ENCODE measurements around the gene GABRD.

The GABRD gene

GRCh38 chr1:2054560-2054959, 35.4 kb downstream of the GABRD start:
- no peak for DNase-seq

- no peak for DNase-seq
These were observed 36.9 kb downstream of the GABRD start for GRCh38 chr1:2055911-2056575.

- DNase-seq: no peak
These were observed 37.9 kb downstream of the GABRD start for GRCh38 chr1:2056955-2057590.

DNA sequence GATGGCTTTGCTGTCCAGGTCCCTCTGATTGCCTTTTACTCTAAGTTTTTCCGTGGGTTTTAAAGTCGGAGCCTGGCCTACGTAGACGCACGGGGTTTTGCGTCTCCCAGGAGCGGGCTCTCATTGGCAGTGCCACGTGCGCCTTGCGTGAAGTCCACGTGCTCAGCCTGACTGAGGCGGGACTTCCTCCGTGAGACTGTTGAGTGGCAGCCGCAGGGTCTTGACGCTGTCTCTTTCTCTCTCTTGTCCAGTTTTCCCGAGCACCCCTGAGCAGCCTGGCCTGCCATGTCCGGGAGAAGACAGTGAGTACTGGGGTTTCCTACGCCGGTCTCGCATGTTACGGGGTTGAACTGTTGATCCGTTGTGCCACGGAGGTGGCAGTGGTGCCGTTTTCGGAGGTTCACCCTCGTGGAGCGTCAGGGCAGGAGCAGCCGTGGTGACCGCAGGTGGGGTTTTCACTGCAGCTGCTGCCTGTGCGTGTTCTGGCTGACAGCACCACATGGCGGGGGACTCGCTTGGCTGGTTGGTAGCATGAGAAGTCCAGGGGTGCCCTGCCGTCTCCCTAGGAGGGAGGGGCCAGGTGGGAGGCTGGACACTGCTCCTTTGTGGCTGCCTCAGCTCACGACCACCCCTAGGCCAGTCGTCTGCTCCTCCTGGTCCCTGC, 40.3 kb downstream of the GABRD start:
- DNase-seq: no peak

- no peak for DNase-seq
These were observed 40.9 kb downstream of the GABRD start for GRCh38 chr1:2060072-2060471.

- DNase-seq: no peak
These were observed 41.4 kb downstream of the GABRD start for GRCh38 chr1:2060535-2060934.

DNA sequence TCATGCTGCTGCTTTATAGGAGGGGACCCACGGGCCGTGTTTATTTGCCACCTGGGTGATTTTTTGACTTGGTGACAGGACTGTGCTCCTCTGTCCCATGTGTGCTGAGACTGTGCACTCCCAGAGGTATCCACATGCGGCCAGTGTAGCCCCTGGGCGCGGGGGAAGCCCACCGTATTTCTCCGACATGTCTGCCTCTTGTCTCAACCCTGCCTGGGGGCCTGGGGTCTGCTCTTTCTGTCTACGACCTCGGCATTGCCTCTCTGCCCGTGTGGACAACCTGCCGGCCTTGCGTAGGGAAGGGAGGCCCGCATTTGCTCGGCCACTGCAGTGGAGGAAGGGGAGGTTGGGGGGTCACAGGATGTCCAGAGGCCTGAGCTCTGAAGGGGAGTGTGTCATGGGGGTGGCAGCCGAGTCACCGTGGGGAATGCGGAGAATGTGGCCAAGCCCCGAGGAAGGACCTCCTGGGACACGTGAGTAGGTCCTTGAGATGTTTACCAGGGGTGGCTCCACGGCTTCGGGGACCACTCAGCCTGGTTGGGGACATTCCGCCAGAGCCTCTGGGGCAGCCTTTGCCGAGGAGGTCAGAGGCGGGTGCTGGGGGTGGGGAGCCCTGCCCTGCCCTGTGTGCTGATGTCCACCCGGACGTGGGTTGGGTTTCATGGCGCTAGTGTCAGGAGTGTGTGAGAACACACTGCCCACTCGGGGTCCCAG, 42.1 kb downstream of the GABRD start:
- DNase-seq: no peak

- no peak for DNase-seq
These were observed 46.6 kb downstream of the GABRD start for GRCh38 chr1:2065699-2066098.

- no peak for DNase-seq
These were observed 48.2 kb downstream of the GABRD start for GRCh38 chr1:2067393-2067792.

- DNase-seq: no peak
These were observed 48.8 kb downstream of the GABRD start for GRCh38 chr1:2067981-2068380.

GRCh38 chr1:2068951-2069350, 49.8 kb downstream of the GABRD start:
- DNase-seq: no peak

DNA sequence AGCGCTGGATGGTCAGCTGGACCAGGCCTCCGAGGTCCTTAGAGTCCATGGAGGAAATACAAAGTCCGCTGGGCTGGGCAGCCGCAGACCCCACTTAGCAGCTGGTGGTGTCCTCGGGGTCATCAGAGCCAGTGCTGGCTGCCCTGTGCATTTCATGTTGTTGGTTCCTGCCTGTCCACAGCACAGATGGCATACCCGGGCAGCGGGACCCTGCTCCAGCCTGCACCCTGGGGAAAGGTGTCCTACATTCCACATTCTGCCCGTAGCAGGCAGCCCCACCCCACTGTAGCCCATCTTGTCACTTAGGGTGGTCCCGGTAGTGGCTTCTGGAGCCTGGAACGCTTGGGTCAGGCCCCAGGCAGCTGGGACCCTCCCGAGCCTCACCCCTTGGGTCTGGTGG, 50.9 kb downstream of the GABRD start:
- DNase-seq: no peak

- DNase-seq: no peak
These were observed 51.8 kb downstream of the GABRD start for GRCh38 chr1:2070800-2071530.

DNA sequence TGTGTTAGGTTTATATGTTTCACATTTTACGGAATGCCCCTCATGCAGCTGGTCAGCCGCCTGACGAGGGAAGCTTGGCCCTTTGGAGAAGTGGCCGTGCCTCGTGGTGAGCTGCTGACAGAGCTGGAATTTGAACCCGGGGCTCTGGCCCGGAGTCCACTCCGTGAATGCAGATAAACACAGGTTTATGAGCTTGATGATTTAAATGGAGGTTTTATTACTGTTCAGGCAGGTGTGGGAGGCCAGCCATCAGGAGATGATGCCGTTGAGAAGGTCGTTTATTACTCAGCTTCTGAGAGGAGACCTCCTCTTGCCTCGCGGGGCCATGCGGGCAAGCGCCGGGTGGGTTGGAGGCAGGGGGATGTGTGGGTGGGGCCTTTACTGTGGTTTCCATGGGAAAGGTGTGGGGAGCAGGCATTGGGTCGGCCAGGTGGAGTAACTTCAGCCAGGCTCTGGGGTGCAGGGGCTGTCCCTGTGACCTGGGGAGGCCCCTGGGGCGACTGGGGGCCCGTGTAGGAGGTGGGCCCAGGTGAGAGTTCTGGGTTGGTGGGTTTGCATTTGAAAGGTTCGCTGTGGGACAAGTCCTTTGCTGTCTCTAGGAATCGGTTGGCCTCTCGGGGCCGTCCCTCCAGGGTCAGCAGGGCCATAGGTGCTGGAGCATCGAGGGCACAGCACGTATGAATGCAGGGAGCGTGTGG, 53.1 kb downstream of the GABRD start:
- no peak for DNase-seq

GRCh38 chr1:2072891-2073290, 53.7 kb downstream of the GABRD start:
- DNase-seq: no peak

DNA sequence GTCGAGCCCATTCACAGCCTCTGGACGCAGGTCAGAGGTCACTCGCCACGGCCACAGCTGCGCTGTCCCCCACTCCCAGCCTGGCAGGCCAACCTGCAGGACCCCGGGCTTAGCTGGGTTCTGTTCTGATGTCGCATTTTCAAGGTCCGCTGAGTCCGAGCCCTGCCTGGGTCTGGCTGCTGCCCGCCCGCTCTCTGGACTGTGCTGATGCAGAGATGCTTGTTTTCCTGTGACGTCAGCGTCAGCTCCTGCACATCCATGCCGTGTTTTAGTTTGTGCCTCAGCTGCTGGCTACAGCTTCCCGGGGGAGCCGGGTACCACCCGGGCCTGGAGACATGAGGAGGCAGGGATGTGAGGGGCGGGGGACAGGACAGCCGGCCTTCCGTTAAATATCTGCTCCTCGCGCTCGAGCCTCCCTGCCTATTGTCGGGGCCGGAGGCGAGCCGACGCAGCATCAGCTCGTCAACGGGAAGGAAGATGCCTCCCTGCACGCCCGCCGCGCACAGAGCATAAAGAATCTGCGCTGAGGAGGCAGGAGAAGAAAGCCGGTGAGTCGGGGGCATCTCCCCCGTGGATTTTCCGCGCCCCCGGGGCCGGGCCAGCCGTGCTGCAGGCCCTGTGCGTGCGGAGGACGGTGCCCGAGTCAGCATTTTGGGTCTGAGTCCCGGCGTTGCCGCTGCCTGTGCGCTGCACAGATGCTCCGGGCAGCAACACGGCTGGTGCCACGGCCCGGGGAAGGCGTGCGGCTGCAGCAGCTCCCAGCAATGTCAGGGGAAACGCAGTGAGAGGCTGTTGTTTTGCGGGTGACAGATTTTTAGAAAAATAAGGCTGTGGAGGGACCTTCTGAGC, 54.5 kb downstream of the GABRD start:
- no peak for DNase-seq

GRCh38 chr1:2074396-2074795, 55.3 kb downstream of the GABRD start:
- no peak for DNase-seq

DNA sequence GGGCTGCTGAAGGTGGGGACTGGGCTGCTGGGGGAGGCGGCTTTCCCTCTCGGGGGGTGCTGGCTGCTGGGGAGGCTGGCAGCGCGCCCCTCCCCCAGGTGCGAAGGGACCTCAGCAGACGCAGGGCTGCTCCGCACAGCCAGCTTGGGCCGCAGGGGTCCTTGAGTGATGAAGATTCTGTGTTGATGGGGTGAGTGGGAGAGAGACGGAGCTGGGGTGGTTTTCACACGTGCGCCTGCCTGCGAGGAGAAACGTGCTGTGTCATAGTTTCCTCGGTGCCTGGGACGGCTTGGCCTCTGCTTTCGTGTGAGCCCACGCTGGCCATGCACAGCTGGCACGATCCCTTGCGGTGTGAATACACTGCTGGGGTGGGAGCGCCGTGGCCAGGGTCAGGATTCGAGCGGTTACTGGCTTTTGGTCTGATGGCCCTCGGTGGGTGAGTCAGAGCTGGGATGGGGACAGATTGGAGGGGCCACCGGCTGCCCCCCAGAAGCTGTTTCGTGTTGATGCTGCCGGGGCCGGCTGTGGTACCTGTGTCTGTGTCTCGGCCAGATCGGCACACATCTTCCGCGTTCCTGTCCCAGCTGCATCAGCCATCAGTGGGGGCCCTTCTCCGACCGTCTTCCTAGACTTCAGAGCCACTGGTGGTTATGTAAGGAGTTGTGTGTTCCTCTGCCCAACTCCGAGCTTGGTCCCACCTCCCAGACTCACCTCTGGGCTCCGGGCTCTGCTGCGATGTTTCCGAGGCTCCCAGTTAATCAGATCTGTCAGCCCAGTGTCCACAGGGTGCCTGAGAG, 56.0 kb downstream of the GABRD start:
- DNase-seq: no peak

- DNase-seq: no peak
These were observed 57.7 kb downstream of the GABRD start for GRCh38 chr1:2076826-2077225.

- no peak for DNase-seq
These were observed 59.0 kb downstream of the GABRD start for GRCh38 chr1:2078170-2078569.

Measured in T-helper 2 cell (primary cell).